HUES64 (cell line): ENCODE results near the gene TMEM184B.

Experiments used
- H3K27ac ChIP-seq: 2 replicates; pipeline ENCODE4 v1.7.0; 2013; ENCODE audit warnings: low read depth, low read length, inconsistent platforms
- H3K27me3 ChIP-seq: 2 replicates; pipeline ENCODE4 v1.6.1; 2013; ENCODE audit warnings: mild to moderate bottlenecking, low read length; ENCODE audit not compliant: insufficient read depth
- H3K36me3 ChIP-seq: 2 replicates; pipeline ENCODE4 v1.6.1; 2013; ENCODE audit warnings: mild to moderate bottlenecking, low read length; ENCODE audit not compliant: insufficient read depth
- H3K4me1 ChIP-seq: 2 replicates; pipeline ENCODE4 v1.6.1; 2013; ENCODE audit warnings: mild to moderate bottlenecking, low read length, moderate library complexity; ENCODE audit not compliant: insufficient read depth
- H3K4me3 ChIP-seq: 2 replicates; pipeline ENCODE4 v1.5.1; 2013; ENCODE audit warnings: mild to moderate bottlenecking, low read length, moderate library complexity
- H3K9ac ChIP-seq: 2 replicates; pipeline ENCODE4 v1.6.1; 2013; ENCODE audit warnings: mild to moderate bottlenecking, low read depth, low read length
- H3K9me3 ChIP-seq: 2 replicates; pipeline ENCODE4 v1.6.1; 2013; ENCODE audit warnings: low read depth, low read length; ENCODE audit not compliant: insufficient read depth
- WGBS: fragments of 150-250, 120-280 bp; methylation state at CpG from one replicate; pipeline ENCODE4 v1.1.7; 2013; ENCODE audit warnings: missing lambda C conversion rate; 5-methylcytosine and 5-hydroxymethylcytosine counted together

Gene TMEM184B

DNA sequence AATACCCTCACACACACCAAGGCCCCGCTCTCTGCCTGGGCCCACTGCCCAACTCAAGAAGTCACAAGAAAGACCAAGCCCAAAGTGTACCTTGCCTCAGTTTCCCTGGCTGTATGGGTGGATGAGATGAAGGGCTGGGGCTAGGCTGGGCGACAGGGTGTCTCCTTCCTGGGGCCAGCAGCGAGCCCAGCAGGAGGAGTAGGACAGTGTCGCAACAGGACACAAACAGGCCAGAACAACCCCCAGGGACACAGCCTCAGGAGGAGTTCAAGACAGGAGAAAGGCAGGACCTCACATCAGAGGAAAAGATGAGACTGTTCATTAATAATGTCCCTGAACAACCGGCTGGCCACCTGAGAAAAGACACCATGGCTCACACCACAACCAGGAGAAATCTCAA is 31.2 kb upstream of the TMEM184B start:
- Histone ChIP-seq H3K4me1 (peaks cover 17% of the 10 kb centered on the region), H3K9ac (no peak overlapping the region), H3K27me3 (no peaks in the 10 kb centered on the region), H3K36me3 (peaks cover 77% of the 10 kb centered on the region), H3K9me3 (no peaks in the 10 kb centered on the region), H3K4me3 (no peak overlapping the region), H3K27ac (no peak overlapping the region)
- 92% methylated on average over 5 of the region's 5 CpGs for WGBS

DNA sequence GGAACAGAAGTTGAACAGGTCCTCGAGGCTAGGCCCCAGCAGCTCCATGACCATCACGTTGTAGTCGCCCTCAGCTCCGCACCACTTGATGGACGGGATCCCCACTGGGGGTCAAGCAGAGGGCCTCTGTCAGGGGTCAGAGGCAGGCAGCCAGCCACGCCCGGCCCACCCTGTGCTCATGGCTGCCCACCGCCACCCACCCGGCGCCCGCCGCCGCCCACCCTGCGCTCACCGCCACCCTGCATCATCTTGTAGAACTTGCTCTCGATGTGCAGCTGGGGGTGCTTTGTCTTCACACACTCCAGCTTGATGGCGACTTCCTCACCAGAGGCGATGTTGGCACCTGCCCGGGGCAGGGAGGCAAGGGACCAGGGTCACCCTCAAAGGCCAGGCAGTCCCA is 30.1 kb upstream of the TMEM184B start:
- no peak overlapping the region for H3K4me3 ChIP-seq
- H3K4me1 ChIP-seq, result peaks cover 13% of the 10 kb centered on the region
- H3K27me3 ChIP-seq, result no peaks in the 10 kb centered on the region
- H3K36me3 ChIP-seq, result peaks cover 77% of the 10 kb centered on the region
- H3K27ac ChIP-seq, result no peak overlapping the region
- no peak overlapping the region for H3K9ac ChIP-seq
- no peaks in the 10 kb centered on the region for H3K9me3 ChIP-seq
- WGBS, result 96% methylated on average over 19 of the region's 19 CpGs

DNA sequence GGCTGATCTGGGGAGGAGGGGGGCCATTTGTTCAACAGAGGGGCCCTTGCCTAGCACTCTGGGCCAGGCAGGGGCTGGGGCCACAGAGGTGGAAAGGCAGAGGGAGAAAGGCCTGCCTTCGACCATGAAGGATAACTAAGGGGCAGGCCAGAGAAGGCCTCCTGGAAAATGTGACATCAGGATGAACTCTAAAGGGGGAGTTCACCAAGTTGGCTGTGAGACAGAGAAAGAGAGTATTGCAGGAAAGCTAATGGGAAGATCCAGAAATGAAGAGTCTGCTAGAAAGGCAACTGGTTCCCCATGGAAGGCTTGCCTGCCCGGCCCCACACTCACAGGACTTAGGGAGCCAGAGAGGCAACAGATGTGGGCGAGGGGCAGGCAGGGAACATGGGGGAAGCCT is 28.1 kb upstream of the TMEM184B start:
- Histone ChIP-seq H3K9me3 (no peaks in the 10 kb centered on the region), H3K27ac (no peak overlapping the region), H3K4me3 (no peak overlapping the region), H3K9ac (no peak overlapping the region), H3K27me3 (no peaks in the 10 kb centered on the region), H3K4me1 (peaks cover 10% of the 10 kb centered on the region), H3K36me3 (peaks cover 93% of the 10 kb centered on the region)
- WGBS, result 96% methylated on average over 3 of the region's 3 CpGs

DNA sequence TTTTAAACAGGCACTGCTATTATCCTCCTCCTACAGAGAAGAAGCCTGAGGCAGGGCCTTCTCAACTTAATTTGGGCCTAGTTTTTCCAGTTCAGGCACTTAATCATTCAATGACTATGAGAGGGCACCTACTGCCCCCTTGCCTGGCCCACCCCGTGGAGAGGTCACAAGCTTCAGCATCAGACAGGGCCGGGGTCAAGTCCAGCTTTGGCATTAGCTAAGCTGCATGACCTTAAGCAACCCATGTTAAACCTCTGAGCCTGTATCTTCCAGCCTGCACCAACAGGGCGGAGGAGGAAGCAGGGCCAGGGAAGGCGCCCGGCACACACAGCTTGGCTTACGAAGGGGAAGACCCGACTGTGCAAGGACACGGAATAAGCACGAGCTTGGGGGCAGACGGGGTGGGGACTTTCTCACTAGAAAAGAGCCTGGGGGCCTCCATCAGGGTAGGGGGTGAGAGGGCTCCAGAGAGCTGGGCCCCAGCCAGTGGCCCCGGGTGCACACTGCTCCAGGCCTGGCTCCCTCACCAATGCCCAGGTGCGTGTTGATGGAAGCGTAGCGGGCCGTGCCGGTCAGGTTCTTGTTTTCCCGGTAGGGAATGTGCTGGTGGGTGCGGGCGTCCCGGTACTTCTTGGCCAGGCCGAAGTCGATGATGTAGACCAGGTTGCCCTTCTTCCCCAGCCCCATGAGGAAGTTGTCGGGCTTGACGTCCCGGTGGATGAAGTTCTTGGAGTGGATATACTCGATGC is 27.6 kb upstream of the TMEM184B start:
- Histone ChIP-seq H3K36me3 (peaks cover 97% of the 10 kb centered on the region), H3K9ac (no peak overlapping the region), H3K4me3 (no peak overlapping the region), H3K27me3 (no peaks in the 10 kb centered on the region), H3K9me3 (no peaks in the 10 kb centered on the region), H3K27ac (no peak overlapping the region), H3K4me1 (peaks cover 4% of the 10 kb centered on the region; the same call in 1 of the 2 replicates)
- WGBS, result 95% methylated on average over 26 of the region's 26 CpGs

DNA sequence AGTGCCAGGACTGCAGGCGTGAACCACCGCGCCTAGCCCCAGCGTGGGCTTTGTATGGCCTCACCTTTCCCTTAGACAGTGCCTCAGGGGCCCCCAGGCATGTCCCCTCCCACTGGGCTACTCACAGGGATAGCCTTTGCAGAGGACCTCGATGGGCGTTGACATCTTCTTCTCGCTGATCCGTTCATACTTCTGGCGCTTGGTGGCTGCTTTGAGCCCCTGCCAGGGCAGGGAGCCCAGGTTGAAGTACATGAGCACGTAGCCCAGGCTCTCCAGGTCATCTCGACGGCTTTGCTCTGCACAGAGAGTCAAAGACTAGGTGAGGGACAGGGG is 26.9 kb upstream of the TMEM184B start:
- H3K4me3 ChIP-seq, result no peak overlapping the region
- H3K9ac ChIP-seq, result no peak overlapping the region
- peaks cover 4% of the 10 kb centered on the region; the same call in 1 of the 2 replicates for H3K4me1 ChIP-seq
- WGBS, result 95% methylated on average over 12 of the region's 12 CpGs
- no peaks in the 10 kb centered on the region for H3K27me3 ChIP-seq
- peaks cover 99% of the 10 kb centered on the region for H3K36me3 ChIP-seq
- H3K9me3 ChIP-seq, result no peaks in the 10 kb centered on the region
- no peak overlapping the region for H3K27ac ChIP-seq

DNA sequence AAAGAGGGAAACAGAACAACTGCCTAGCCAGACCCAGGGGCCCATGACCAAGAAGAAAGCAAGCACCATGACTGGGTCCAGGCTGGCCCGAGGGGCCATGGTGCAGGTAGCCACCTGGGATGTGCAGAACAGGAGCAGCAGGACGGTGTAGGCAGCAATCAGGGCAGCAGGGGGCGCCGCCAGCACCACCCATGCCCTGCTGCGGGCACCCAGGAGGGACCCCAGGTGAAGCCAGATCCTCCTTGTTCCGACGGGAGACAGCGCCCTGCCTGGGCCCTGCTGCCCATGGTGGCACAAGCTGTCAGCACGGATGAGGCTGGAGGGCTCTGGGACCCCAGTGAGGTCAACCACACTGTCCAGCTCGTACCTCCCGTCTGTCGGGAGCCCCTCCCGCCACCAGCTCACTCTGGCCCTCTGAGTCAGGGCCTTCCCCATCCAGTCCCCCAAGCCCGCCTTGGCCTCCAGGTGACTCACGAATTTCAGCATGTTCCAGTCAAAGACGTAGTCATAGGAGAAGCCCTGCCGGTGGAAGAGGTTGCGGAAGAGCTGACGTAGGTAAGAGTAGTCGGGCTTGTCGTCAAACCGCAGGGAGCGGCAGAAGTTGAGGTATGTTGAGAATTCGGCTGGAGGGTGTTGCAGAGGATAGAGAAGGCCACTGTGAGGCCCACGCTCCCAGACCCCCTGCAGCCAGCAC is 25.6 kb upstream of the TMEM184B start:
- no peaks in the 10 kb centered on the region for H3K4me1 ChIP-seq
- H3K4me3 ChIP-seq, result no peak overlapping the region
- no peak overlapping the region for H3K27ac ChIP-seq
- H3K9ac ChIP-seq, result no peak overlapping the region
- H3K9me3 ChIP-seq, result no peaks in the 10 kb centered on the region
- peaks cover 99% of the 10 kb centered on the region for H3K36me3 ChIP-seq
- H3K27me3 ChIP-seq, result no peaks in the 10 kb centered on the region
- 90% methylated on average over 25 of the region's 25 CpGs for WGBS

DNA sequence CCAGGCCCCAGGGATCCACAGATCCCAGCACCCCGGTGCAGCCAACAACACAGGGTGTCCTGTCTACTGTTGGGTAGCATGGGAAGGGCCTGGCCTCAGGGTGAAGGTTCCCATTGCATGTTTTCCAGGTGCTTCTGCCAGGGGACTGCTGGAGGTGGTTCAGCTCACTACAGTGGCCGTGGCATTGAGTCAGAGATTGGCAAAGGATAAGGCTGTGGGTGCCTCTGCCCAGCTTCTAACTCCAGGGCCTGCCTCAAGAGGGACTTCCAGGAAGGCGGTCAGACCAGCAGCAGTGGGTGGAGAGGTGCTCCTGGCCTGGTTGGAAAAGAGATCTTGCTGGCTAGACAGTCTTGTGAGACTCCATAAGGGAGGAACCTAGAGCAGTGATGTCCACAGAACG is 23.6 kb upstream of the TMEM184B start:
- no peaks in the 10 kb centered on the region for H3K4me1 ChIP-seq
- no peaks in the 10 kb centered on the region for H3K9me3 ChIP-seq
- 90% methylated on average over 4 of the region's 4 CpGs for WGBS
- H3K9ac ChIP-seq, result no peak overlapping the region
- no peaks in the 10 kb centered on the region for H3K27me3 ChIP-seq
- H3K36me3 ChIP-seq, result peaks cover 98% of the 10 kb centered on the region
- no peak overlapping the region for H3K27ac ChIP-seq
- no peak overlapping the region for H3K4me3 ChIP-seq

DNA sequence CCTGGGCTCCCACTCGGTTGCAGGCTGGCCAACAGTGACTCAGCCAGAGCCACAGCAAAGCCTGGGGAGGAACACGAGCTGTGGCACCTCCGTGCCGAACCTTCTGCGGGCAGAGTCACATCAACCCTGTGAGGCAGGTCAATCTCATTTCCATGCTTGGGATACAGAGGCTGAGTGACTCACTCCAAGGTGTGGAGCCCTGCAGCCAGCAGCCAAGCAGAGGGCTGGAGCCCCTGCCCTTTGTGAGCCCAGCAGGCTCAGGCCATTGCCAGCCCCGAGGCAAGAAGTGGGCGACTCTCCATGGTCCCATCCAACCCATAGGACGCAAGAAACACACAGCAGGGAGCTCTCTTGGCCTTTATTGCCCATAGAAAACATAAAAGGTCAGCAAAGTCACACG is 23.1 kb upstream of the TMEM184B start:
- Histone ChIP-seq H3K27ac (no peak overlapping the region), H3K27me3 (no peaks in the 10 kb centered on the region), H3K4me3 (no peak overlapping the region), H3K9ac (no peak overlapping the region), H3K36me3 (peaks cover 94% of the 10 kb centered on the region), H3K9me3 (no peaks in the 10 kb centered on the region), H3K4me1 (no peaks in the 10 kb centered on the region)
- WGBS, result 97% methylated on average over 9 of the region's 9 CpGs

DNA sequence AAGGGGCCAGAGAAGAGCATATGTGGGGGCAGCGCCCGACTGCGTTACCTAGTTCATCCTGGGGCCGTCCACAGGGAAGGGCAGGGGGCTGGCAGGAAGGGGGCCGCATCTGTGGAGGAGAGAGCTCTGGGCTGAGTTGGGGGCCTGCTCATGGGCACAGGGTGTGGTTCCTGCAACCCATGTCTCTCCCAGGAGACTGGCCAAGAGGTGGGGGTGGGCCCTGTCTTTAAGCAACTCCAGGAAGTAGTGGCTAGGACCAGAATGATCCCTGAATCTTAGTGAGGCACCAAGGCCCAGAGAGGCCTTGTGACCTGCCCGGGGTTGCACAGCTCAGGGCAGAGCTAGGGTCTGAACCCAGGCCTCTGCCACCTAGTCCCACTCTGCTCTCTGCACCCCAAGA is 22.5 kb upstream of the TMEM184B start:
- Histone ChIP-seq H3K9me3 (no peaks in the 10 kb centered on the region), H3K9ac (no peak overlapping the region), H3K4me1 (no peaks in the 10 kb centered on the region), H3K36me3 (peaks cover 92% of the 10 kb centered on the region), H3K27me3 (no peaks in the 10 kb centered on the region), H3K27ac (no peak overlapping the region), H3K4me3 (no peak overlapping the region)
- 94% methylated on average over 6 of the region's 6 CpGs for WGBS

DNA sequence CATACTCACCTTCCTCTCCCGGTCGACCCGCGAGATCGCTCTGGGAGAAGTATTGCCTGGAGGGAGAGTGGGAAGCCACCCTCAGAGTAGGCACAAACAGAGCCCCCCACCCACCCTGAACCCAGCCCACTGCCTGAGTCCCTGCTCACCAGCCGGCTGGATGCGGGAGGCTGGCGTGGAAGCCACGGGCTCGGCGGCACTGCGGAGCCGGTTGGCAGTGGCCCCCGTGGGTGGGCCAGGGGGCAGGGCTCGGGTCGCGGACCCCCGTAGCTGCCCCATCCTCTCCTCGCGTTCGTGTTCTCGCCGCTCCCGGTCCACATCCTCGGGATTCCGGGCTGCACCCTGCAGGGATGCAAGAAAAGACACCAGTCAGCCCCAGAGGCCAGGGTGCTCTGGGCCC is 21.4 kb upstream of the TMEM184B start:
- H3K4me1 ChIP-seq, result no peaks in the 10 kb centered on the region
- no peak overlapping the region for H3K27ac ChIP-seq
- H3K9me3 ChIP-seq, result no peaks in the 10 kb centered on the region
- peaks cover 87% of the 10 kb centered on the region for H3K36me3 ChIP-seq
- WGBS, result 98% methylated on average over 26 of the region's 26 CpGs
- H3K27me3 ChIP-seq, result no peaks in the 10 kb centered on the region
- no peak overlapping the region for H3K9ac ChIP-seq
- no peak overlapping the region for H3K4me3 ChIP-seq

DNA sequence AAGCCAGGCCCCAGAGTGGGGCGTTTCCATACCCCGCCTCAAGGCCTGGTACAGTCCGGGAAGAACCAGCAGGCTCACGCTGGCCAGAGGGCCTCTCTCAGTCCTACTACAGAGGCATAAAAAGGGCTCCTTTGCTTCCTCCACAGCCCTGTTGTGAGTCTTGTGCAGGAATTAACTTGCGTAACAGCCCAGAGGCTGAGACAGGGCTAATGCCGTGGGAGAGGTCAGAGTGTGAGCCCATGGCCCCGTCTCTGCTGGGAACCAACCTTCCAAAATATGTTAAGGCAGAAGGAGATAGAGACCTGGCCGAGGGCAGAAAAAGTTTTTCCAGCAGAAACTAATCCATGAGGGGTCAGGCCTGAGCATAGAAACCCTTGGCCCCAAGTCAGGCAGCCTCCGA is 19.9 kb upstream of the TMEM184B start:
- 93% methylated on average over 9 of the region's 9 CpGs for WGBS
- no peaks in the 10 kb centered on the region for H3K9me3 ChIP-seq
- H3K9ac ChIP-seq, result no peak overlapping the region
- H3K36me3 ChIP-seq, result peaks cover 72% of the 10 kb centered on the region
- no peaks in the 10 kb centered on the region for H3K27me3 ChIP-seq
- H3K27ac ChIP-seq, result no peak overlapping the region
- no peak overlapping the region for H3K4me3 ChIP-seq
- no peaks in the 10 kb centered on the region for H3K4me1 ChIP-seq
